Panc1 (cell line): Measurements from ENCODE around the gene CHRNA5. TPM values are rescaled to one million over a fixed set of nuclear protein-coding genes. Genes with fewer than 3 reads are reported as not detected.

Experiments used
- ATAC-seq: fragments of 200-7000 bp; cut with Tn5 transposase; 2 replicates; pipeline ENCODE4 v1.9.1; 2020; ENCODE audit warnings: mild to moderate bottlenecking, moderate library complexity
- BruUV-seq: library from RNA; stranded (reverse); fragments of 400-500 nt; replicated peaks from 2 replicates; lab custom pipeline; 2021; lab: Mats Ljungman, UMichigan
- CTCF ChIA-PET: fragments of 300-600 bp; sonication (Branson Sonifier 250); formaldehyde crosslinking; loops from one replicate; lab custom pipeline; 2022; ENCODE audit warnings: antibody characterized with exemption; lab: Charles Lee
- POLR2A ChIA-PET: fragments of 300-600 bp; sonication (Branson Sonifier 250); formaldehyde crosslinking; loops from one replicate; lab custom pipeline; 2022; ENCODE audit warnings: antibody characterized with exemption; lab: Charles Lee
- DNase-seq: peaks from one replicate; pipeline ENCODE4 v3.0.0-alpha.2; 2010; ENCODE audit warnings: low read depth, low spot score
- H3K27ac ChIP-seq: 2 replicates; pipeline ENCODE4 v1.5.1; 2011; ENCODE audit warnings: mild to moderate bottlenecking, low read length, inconsistent platforms
- H3K27me3 ChIP-seq: fragments of 200-500 bp; sonication (Bioruptor generic); 2 replicates; pipeline ENCODE4 v1.6.0; 2014; ENCODE audit warnings: low read length, inconsistent platforms; ENCODE audit not compliant: control insufficient read depth, insufficient read depth
- H3K36me3 ChIP-seq: fragments of 200-500 bp; sonication (Bioruptor generic); 2 replicates; pipeline ENCODE4 v1.5.1; 2014; ENCODE audit warnings: inconsistent platforms, mild to moderate bottlenecking, low read length, moderate library complexity; ENCODE audit not compliant: control insufficient read depth, insufficient read depth
- H3K4me1 ChIP-seq: 2 replicates; pipeline ENCODE4 v1.5.1; 2011; ENCODE audit warnings: inconsistent platforms, mild to moderate bottlenecking, low read length, moderate library complexity; ENCODE audit not compliant: control insufficient read depth, insufficient read depth
- H3K4me3 ChIP-seq, 2 experiments: 2 replicates each; pipeline ENCODE4 v1.5.1; 2011 to 2012; ENCODE audit warnings: low read depth in 2 of 2, low read length in 2 of 2, mild to moderate bottlenecking in 2 of 2, inconsistent platforms in 1 of 2, moderate library complexity in 1 of 2
- H3K9me3 ChIP-seq: fragments of 200-500 bp; sonication (Bioruptor generic); 2 replicates; pipeline ENCODE4 v1.5.1; 2014; ENCODE audit warnings: low read depth, mild to moderate bottlenecking, inconsistent platforms, low read length, moderate library complexity; ENCODE audit not compliant: control insufficient read depth, insufficient read depth
- POLR2AphosphoS5 ChIP-seq: IDR thresholded peaks from 2 replicates; pipeline ENCODE4 v1.6.1; 2012; ENCODE audit warnings: mild to moderate bottlenecking, low read depth, low read length, moderate library complexity
- REST ChIP-seq, 2 experiments: IDR thresholded peaks; 2 replicates each; pipeline ENCODE4 v1.6.1; 2011 to 2012; ENCODE audit warnings: low read depth in 2 of 2, control low read depth in 1 of 2, low read length in 1 of 2, mild to moderate bottlenecking in 1 of 2, moderate library complexity in 1 of 2; ENCODE audit not compliant: insufficient read depth in 1 of 2
- SIN3A ChIP-seq: IDR thresholded peaks from 2 replicates; pipeline ENCODE4 v1.6.1; 2012; ENCODE audit warnings: low read depth, mild to moderate bottlenecking, low read length, moderate library complexity, borderline replicate concordance; ENCODE audit not compliant: insufficient read depth
- TCF7L2 ChIP-seq: IDR thresholded peaks from 2 replicates; pipeline ENCODE4 v1.6.1; 2011; ENCODE audit warnings: mild to moderate bottlenecking, low read depth, low read length, inconsistent platforms
- in situ Hi-C: cut with HindIII; loops from 2 replicates; pipeline ENCODE4 v1.10.0; 2016; ENCODE audit warnings: low sequenced_read_pairs, low pct_unique_long_range_greater_than_20kb
- intact Hi-C: fragments of 100-400 bp; cut with micrococcal nuclease; formaldehyde crosslinking; loops from one replicate; pipeline ENCODE4 v1.10.0; 2022; ENCODE audit not compliant: unreplicated experiment
- total RNA-seq: library from RNA; stranded (reverse); gene quantifications from one replicate; pipeline ENCODE4 v1.2.1, GENCODE V29; 2021; ENCODE audit not compliant: unreplicated experiment
- TF ChIP-seq, protein P1 (sequence below): fragments of 450-650 bp; IDR thresholded peaks from 2 replicates; pipeline ENCODE4 v1.5.1; 2017; ENCODE audit warnings: mild to moderate bottlenecking

CHRNA5 gene
- total RNA-seq, 1 experiment from 2014 or later, result 52.4 TPM

GRCh38 chr15:78615151-78615589, 49.9 kb downstream of the CHRNA5 start:
- DNase-seq (no peak), ATAC-seq (no peak)
- Histone ChIP-seq H3K4me1 (peaks cover 7% of the 10 kb centered on the region; the same call in 1 of the 2 replicates), H3K27ac (no peak overlapping the region), H3K4me3 (no peak overlapping the region), H3K36me3 (no peaks in the 10 kb centered on the region), H3K27me3 (0 out of 2 replicates have a peak, but pooled peaks cover 3% of the 10 kb centered on the region), H3K9me3 (no peaks in the 10 kb centered on the region)
- TF ChIP-seq, protein P1, sequence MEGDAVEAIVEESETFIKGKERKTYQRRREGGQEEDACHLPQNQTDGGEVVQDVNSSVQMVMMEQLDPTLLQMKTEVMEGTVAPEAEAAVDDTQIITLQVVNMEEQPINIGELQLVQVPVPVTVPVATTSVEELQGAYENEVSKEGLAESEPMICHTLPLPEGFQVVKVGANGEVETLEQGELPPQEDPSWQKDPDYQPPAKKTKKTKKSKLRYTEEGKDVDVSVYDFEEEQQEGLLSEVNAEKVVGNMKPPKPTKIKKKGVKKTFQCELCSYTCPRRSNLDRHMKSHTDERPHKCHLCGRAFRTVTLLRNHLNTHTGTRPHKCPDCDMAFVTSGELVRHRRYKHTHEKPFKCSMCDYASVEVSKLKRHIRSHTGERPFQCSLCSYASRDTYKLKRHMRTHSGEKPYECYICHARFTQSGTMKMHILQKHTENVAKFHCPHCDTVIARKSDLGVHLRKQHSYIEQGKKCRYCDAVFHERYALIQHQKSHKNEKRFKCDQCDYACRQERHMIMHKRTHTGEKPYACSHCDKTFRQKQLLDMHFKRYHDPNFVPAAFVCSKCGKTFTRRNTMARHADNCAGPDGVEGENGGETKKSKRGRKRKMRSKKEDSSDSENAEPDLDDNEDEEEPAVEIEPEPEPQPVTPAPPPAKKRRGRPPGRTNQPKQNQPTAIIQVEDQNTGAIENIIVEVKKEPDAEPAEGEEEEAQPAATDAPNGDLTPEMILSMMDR, result no peak
- no peak for TF ChIP-seq REST (IDR thresholded peaks at IDR 0.05; ENCODE audit: insufficient read depth in 1 of 2, low read depth in 2 of 2, low read length in 1 of 2)
- TF ChIP-seq TCF7L2, result no peak
- TF ChIP-seq SIN3A, result no peak
- TF ChIP-seq POLR2AphosphoS5, result no peak
- intact Hi-C loops, result no loop called here
- ChIA-PET CTCF (no interaction called here), POLR2A (no interaction called here)
- BruUV-seq, result no TSS peak
- in situ Hi-C loops, result no loop called here

DNA sequence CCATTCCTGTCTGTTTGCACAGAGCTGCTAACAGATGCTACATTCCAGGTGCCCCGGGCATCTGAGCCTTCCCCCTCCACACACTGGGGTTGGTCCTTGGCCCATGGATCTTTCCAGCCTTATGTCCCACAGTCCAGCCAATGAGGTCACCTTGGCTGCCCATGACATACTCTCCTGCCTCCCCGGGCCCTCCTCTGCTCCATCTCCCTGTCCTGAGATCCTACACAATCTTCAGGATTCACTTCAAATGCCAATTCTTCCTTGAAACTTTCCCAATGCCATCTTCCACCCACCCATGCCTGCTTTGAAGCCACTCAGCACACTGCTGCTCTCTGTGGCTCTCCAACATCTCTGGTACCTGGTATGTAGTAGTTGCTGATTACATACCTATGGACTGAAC, 51.2 kb downstream of the CHRNA5 start:
- intact Hi-C loops, result no loop called here
- Histone ChIP-seq H3K9me3 (no peaks in the 10 kb centered on the region), H3K36me3 (no peaks in the 10 kb centered on the region), H3K27me3 (peaks cover 3% of the 10 kb centered on the region; the same call in 1 of the 2 replicates), H3K4me1 (peaks cover 7% of the 10 kb centered on the region; the same call in 1 of the 2 replicates), H3K4me3 (no peak overlapping the region), H3K27ac (no peak overlapping the region)
- ATAC-seq (no peak), DNase-seq (no peak)
- ChIA-PET CTCF (no interaction called here), POLR2A (no interaction called here)
- in situ Hi-C loops, result no loop called here
- TF ChIP-seq TCF7L2, result no peak
- TF ChIP-seq SIN3A, result no peak
- TF ChIP-seq, protein P1, result no peak
- no peak for TF ChIP-seq POLR2AphosphoS5
- TF ChIP-seq REST (IDR thresholded peaks at IDR 0.05; ENCODE audit: insufficient read depth in 1 of 2, low read depth in 2 of 2, low read length in 1 of 2), result no peak
- BruUV-seq, result no TSS peak
